ENCODE results near the gene RFLNA. TPM values are rescaled to one million over a fixed set of nuclear protein-coding genes. Genes with fewer than 3 reads are reported as not detected.

Gene RFLNA
- total and polyA plus RNA-seq, 7 donors = 0.83 to 57.1 (median 17.6) TPM; not detected in 2

DNA sequence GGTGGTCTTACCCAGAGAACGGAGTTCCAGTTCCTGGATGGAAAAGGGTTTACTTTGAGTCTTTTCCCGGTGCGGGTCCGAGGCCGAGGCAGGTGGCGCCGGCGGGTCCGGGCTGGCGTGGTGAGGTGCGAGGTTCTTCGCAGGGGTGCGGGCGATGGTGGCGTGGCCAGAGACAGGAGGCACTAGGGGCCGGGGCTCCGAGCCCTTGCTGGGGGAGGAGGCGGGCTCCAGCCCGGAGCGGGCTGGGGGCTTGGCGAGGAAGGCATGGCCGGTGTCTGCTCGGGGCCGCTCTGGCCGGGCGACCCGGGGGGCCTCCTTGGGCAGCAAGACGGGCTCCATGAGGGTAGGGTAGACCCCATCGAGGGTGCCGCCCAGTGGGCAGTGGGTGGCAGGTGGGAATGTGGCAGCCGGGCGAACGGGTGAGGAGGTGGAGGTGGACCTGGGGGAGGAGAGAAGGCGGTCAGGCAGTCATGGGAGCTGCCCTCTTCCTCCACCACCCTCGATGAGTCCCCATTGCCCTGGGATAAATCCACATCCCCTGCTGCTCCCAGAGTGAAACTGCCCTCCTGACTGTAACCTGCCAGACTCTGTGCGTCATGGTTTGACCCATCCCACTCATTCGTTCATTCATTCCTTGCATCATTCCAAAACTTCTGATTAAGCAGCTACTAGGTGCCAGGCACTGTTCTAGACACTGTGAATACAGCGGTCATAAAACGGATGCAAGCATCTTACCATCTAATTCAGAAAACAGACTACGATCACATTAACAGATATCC, 42.0 kb downstream of the RFLNA start:
- H3K36me3 ChIP-seq = peaks cover 61 to 86% (median 76%) of the 10 kb centered on the region in 4 donors
- DNase-seq = no peak
- WGBS, 2 donors = 97% methylated on average over 40 of the region's 40 CpGs

DNA sequence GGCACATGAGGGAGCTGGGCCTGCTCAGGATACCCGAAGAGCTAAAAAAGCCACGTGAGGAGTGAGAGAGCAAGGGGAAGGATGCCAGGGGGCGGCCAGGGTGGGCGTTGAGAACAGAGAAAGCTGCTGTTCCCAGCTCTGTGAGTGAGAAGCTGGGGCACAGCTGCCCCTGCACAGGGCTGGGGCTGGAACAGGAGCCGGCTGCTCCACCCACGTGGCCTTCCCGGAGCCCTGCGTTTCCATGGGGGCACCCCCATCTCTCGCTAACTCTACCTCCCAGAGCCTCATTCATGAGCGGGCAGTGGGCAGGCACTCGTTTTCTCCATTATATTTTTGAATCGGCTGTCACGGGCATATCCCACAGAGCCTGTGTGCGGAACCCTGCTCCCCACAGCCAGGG, 42.7 kb downstream of the RFLNA start:
- H3K4me3 ChIP-seq = no peak overlapping the region
- TF ChIP-seq POLR2A (IDR thresholded peaks at IDR 0.05) = no peak
- no peak for TF ChIP-seq POLR2AphosphoS5 (IDR thresholded peaks at IDR 0.05)
- TF ChIP-seq, protein P1, sequence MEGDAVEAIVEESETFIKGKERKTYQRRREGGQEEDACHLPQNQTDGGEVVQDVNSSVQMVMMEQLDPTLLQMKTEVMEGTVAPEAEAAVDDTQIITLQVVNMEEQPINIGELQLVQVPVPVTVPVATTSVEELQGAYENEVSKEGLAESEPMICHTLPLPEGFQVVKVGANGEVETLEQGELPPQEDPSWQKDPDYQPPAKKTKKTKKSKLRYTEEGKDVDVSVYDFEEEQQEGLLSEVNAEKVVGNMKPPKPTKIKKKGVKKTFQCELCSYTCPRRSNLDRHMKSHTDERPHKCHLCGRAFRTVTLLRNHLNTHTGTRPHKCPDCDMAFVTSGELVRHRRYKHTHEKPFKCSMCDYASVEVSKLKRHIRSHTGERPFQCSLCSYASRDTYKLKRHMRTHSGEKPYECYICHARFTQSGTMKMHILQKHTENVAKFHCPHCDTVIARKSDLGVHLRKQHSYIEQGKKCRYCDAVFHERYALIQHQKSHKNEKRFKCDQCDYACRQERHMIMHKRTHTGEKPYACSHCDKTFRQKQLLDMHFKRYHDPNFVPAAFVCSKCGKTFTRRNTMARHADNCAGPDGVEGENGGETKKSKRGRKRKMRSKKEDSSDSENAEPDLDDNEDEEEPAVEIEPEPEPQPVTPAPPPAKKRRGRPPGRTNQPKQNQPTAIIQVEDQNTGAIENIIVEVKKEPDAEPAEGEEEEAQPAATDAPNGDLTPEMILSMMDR (IDR thresholded peaks at IDR 0.05) = no peak
- TF ChIP-seq EP300 (IDR thresholded peaks at IDR 0.05) = no peak
- H3K27me3 ChIP-seq = no peaks in the 10 kb centered on the region
- 90 to 91% methylated on average over 14 of the region's 14 CpGs for WGBS, 2 donors
- no peaks in the 10 kb centered on the region for H3K9me3 ChIP-seq
- DNase-seq = no peak
- peaks cover 57 to 86% (median 75%) of the 10 kb centered on the region in 4 donors for H3K36me3 ChIP-seq
- intact Hi-C loops (cut with DNase I) = no loop called here
- H3K4me1 ChIP-seq = no peaks in the 10 kb centered on the region
- no peak overlapping the region for H3K27ac ChIP-seq

More for the DNA sequence above, 42.0 kb downstream of the RFLNA start:
- Histone ChIP-seq H3K4me1 (no peaks in the 10 kb centered on the region), H3K27me3 (no peaks in the 10 kb centered on the region), H3K9me3 (no peaks in the 10 kb centered on the region), H3K27ac (no peak overlapping the region), H3K4me3 (no peak overlapping the region)
- TF ChIP-seq POLR2A (IDR thresholded peaks at IDR 0.05) = no peak
- TF ChIP-seq, protein P1 (IDR thresholded peaks at IDR 0.05) = no peak
- no peak for TF ChIP-seq POLR2AphosphoS5 (IDR thresholded peaks at IDR 0.05)
- no peak for TF ChIP-seq EP300 (IDR thresholded peaks at IDR 0.05)
- intact Hi-C loops (cut with DNase I) = no loop called here

DNA sequence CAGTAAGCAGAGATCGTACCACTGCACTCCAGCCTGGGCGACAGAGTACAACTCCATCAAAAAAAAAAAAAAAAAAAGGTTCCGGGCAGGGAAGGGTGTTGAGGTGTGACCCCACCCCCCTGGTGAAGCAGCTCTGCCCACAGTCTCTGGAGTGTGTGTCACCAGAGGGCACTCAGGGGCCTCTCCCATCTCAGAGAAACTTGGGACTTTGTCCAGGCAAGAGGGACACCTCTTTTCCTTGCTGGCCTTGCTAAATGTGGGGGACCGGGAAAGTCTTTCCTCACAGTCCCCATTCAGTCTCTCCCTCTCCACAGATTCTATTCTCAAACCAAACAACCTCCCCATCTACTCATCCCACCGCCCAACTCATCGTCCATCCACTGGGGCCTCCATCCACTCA, 43.6 kb downstream of the RFLNA start:
- no peak for DNase-seq
- Histone ChIP-seq H3K36me3 (peaks cover 55 to 86% (median 74%) of the 10 kb centered on the region in 4 donors), H3K27me3 (no peaks in the 10 kb centered on the region), H3K4me3 (no peak overlapping the region), H3K9me3 (no peaks in the 10 kb centered on the region), H3K4me1 (no peaks in the 10 kb centered on the region), H3K27ac (no peak overlapping the region)
- intact Hi-C loops (cut with DNase I) = no loop called here
- TF ChIP-seq POLR2AphosphoS5 (IDR thresholded peaks at IDR 0.05) (no peak), POLR2A (IDR thresholded peaks at IDR 0.05) (no peak), EP300 (IDR thresholded peaks at IDR 0.05) (no peak)
- TF ChIP-seq, protein P1 (IDR thresholded peaks at IDR 0.05) = no peak
- 91 to 96% methylated on average over 6 of the region's 6 CpGs for WGBS, 2 donors

DNA sequence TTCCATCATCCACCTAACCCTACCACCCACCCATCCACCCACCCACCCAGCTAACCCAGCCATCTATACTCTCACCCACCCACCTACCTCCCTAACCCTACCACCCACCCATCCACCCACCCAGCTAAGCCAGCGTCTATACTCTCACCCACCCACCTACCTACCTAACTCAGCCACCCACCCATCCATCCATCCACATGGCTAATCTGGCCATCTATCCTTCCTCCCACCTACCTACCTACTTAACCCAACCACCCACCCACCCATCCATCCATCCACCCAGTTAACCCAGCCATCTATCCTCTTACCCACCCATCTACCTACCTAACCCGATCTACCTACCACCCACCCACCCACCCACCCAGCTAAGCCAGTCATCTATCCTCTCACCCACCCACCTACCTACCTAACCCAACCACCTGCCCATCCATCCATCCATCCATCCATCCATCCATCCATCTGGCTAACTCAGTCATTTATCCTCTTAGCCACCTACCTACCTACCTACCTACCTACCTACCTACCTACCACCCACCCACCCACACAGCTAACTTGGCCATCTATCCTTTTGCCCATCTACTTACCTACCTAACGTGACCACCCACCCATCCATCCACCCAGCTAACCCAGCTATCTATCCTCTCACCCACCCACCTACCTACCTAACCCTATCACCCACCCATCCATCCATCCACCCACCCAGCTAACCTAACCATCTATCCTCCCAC, 44.1 kb downstream of the RFLNA start:
- intact Hi-C loops (cut with DNase I) = no loop called here
- Histone ChIP-seq H3K9me3 (no peaks in the 10 kb centered on the region), H3K36me3 (peaks cover 54 to 86% (median 73%) of the 10 kb centered on the region in 4 donors), H3K4me3 (no peak overlapping the region), H3K4me1 (no peaks in the 10 kb centered on the region), H3K27me3 (no peaks in the 10 kb centered on the region), H3K27ac (no peak overlapping the region)
- no peak for TF ChIP-seq POLR2A (IDR thresholded peaks at IDR 0.05)
- TF ChIP-seq, protein P1 (IDR thresholded peaks at IDR 0.05) = no peak
- TF ChIP-seq POLR2AphosphoS5 (IDR thresholded peaks at IDR 0.05) = no peak
- TF ChIP-seq EP300 (IDR thresholded peaks at IDR 0.05) = no peak
- no peak for DNase-seq
- WGBS, 2 donors = 91 to 92% methylated on average over 3 of the region's 3 CpGs

All from sigmoid colon (tissue), 7 donors.